ENCODE results near the gene CTNNBL1. TPM values are rescaled to one million over a fixed set of nuclear protein-coding genes. Genes with fewer than 3 reads are reported as not detected.

The CTNNBL1 gene
- total and polyA plus RNA-seq, 7 donors = 26.7 to 44.0 (median 37.9) TPM

DNA sequence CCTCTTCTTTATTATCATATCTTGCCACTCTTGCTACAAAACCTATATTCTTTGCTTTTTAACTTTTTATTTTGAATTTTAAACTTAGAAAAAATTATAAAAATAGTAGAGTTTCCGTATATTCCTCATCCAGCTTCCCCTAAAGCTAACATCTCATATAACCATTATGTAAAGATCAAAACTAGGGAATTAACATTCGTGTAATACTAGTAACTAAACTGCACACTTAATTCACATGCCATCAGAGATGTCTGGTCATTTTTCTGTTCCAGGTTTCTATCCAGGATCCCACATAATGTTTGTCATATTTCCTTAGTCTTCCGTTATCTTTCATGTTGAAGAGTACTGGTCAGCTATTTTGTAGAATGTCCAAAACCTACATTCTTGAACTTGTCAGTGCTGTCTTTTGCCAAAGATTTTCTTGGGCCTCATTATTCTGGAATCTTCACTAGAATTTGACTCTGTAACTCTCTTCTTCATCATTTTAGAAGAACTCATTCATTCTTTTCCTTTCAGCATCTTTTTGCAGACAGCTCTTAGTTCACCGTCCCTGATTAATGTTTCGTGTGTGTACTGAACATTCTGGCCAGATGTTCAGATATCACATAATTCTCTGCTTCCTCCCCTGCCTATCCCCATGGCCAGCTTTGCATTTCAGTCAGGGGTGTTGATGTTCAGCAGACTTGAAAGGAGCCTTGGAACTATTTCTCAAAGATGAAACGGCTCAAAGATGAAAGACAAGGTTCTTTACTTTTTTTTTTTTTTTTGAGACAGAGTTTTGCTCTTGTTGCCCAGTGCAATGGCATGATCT lies 9.4 kb downstream of the CTNNBL1 start:
- Histone ChIP-seq H3K36me3 (ENCODE audit: insufficient read depth in 1 of 2, low read depth in 1 of 2) (no peaks in the 10 kb centered on the region), H3K27ac (no peak overlapping the region), H3K9me3 (no peaks in the 10 kb centered on the region), H3K27me3 (ENCODE audit: insufficient read depth in 3 of 3, low read length in 2 of 3) (no peaks in the 10 kb centered on the region), H3K4me1 (peaks cover 8% of the 10 kb centered on the region), H3K4me3 (no peak overlapping the region)
- DNase-seq (no peak), ATAC-seq (no peak)
- intact Hi-C loops (cut with DNase I) = no loop called here
- WGBS, 3 donors = 74 to 86% (median 77%) methylated on average over 6 of the region's 6 CpGs
- TF ChIP-seq, protein P1, sequence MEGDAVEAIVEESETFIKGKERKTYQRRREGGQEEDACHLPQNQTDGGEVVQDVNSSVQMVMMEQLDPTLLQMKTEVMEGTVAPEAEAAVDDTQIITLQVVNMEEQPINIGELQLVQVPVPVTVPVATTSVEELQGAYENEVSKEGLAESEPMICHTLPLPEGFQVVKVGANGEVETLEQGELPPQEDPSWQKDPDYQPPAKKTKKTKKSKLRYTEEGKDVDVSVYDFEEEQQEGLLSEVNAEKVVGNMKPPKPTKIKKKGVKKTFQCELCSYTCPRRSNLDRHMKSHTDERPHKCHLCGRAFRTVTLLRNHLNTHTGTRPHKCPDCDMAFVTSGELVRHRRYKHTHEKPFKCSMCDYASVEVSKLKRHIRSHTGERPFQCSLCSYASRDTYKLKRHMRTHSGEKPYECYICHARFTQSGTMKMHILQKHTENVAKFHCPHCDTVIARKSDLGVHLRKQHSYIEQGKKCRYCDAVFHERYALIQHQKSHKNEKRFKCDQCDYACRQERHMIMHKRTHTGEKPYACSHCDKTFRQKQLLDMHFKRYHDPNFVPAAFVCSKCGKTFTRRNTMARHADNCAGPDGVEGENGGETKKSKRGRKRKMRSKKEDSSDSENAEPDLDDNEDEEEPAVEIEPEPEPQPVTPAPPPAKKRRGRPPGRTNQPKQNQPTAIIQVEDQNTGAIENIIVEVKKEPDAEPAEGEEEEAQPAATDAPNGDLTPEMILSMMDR (IDR thresholded peaks at IDR 0.05) = no peak

DNA sequence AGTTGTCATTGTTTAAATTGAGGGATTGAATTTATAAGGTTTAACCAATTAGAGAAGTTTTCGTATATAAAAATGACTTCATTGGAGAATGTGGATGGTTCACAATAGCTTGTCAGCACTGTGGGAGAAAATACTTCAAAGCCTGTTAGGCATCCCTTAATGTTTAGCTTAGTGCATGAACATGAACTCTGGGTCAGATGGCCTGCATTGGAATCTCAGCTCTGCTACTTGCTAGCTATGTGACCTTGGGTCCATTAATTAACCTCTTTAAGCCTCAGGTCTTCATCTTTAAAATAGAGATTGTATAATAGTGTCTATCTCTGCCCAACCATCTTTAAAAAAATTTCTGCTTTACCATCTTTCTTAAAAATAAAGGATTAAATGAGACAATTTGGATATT lies 11.1 kb downstream of the CTNNBL1 start:
- Histone ChIP-seq H3K4me3 (no peak overlapping the region), H3K36me3 (ENCODE audit: insufficient read depth in 1 of 2, low read depth in 1 of 2) (no peaks in the 10 kb centered on the region), H3K4me1 (no peaks in the 10 kb centered on the region), H3K27ac (no peak overlapping the region), H3K27me3 (ENCODE audit: insufficient read depth in 3 of 3, low read length in 2 of 3) (no peaks in the 10 kb centered on the region), H3K9me3 (no peaks in the 10 kb centered on the region)
- WGBS, 3 donors = 94 to 98% (median 97%) methylated on average over 1 of the region's 1 CpG
- intact Hi-C loops (cut with DNase I) = no loop called here
- no peak for DNase-seq
- ATAC-seq = no peak
- TF ChIP-seq, protein P1 (IDR thresholded peaks at IDR 0.05) = no peak

GRCh38 chr20:37706298-37706697 lies 12.5 kb downstream of the CTNNBL1 start:
- Histone ChIP-seq H3K9me3 (no peaks in the 10 kb centered on the region), H3K27me3 (ENCODE audit: insufficient read depth in 3 of 3, low read length in 2 of 3) (no peaks in the 10 kb centered on the region), H3K4me1 (peaks cover 7% of the 10 kb centered on the region), H3K36me3 (ENCODE audit: insufficient read depth in 1 of 2, low read depth in 1 of 2) (no peaks in the 10 kb centered on the region), H3K4me3 (no peak overlapping the region), H3K27ac (no peak overlapping the region)
- no peak for DNase-seq
- no peak for ATAC-seq
- intact Hi-C loops (cut with DNase I) = no loop called here
- TF ChIP-seq, protein P1 (IDR thresholded peaks at IDR 0.05) = no peak
- WGBS, 3 donors = 95 to 100% (median 98%) methylated on average over 3 of the region's 3 CpGs

- WGBS, 3 donors = 81 to 92% (median 86%) methylated on average over 2 of the region's 2 CpGs
These were observed 17.2 kb downstream of the CTNNBL1 start for GRCh38 chr20:37711001-37711400.

More at GRCh38 chr20:37711001-37711400, 17.2 kb downstream of the CTNNBL1 start:
- no peak overlapping the region for H3K27ac ChIP-seq
- H3K4me1 ChIP-seq = peaks cover 22% of the 10 kb centered on the region
- H3K4me3 ChIP-seq = no peak overlapping the region
- TF ChIP-seq, protein P1 (IDR thresholded peaks at IDR 0.05) = no peak
- no peak for DNase-seq
- intact Hi-C loops (cut with DNase I) = no loop called here
- H3K9me3 ChIP-seq = no peaks in the 10 kb centered on the region
- no peaks in the 10 kb centered on the region for H3K36me3 ChIP-seq (ENCODE audit: insufficient read depth in 1 of 2, low read depth in 1 of 2)
- no peaks in the 10 kb centered on the region for H3K27me3 ChIP-seq (ENCODE audit: insufficient read depth in 3 of 3, low read length in 2 of 3)
- ATAC-seq = no peak
